ENCODE data around the gene TM9SF3. TPM values are rescaled to one million over a fixed set of nuclear protein-coding genes. Genes with fewer than 3 reads are reported as not detected.

TM9SF3 gene
- total RNA-seq, 2 donors from 2014 or later = 94.3 to 94.5 TPM

- ATAC-seq (no peak), DNase-seq (no peak)
- Mint-ChIP-seq H3K27me3 (no peaks in the 10 kb centered on the region), H3K4me3 (no peak overlapping the region), H3K36me3 (ENCODE audit: low read depth) (peaks cover 6% of the 10 kb centered on the region), H3K27ac (no peak overlapping the region), H3K4me1 (peaks cover 13% of the 10 kb centered on the region)
- no peaks in the 10 kb centered on the region for H3K9me3 ChIP-seq (ENCODE audit: control insufficient read depth, low read length, poor library complexity, severe bottlenecking)
These were observed 50.7 kb downstream of the TM9SF3 start for GRCh38 chr10:96536129-96536528.

GRCh38 chr10:96532523-96532922 is 54.3 kb downstream of the TM9SF3 start:
- Mint-ChIP-seq H3K4me3 (no peak overlapping the region), H3K36me3 (ENCODE audit: low read depth) (peaks cover 9% of the 10 kb centered on the region), H3K4me1 (peaks cover 9% of the 10 kb centered on the region), H3K27me3 (no peaks in the 10 kb centered on the region), H3K27ac (no peak overlapping the region)
- DNase-seq = no peak
- ATAC-seq = no peak
- H3K9me3 ChIP-seq (ENCODE audit: control insufficient read depth, low read length, poor library complexity, severe bottlenecking) = no peaks in the 10 kb centered on the region

GRCh38 chr10:96529634-96530279 is 57.1 kb downstream of the TM9SF3 start:
- H3K36me3 Mint-ChIP-seq (ENCODE audit: low read depth) = peaks cover 13% of the 10 kb centered on the region
- no peak overlapping the region for H3K27ac Mint-ChIP-seq
- H3K27me3 Mint-ChIP-seq = no peaks in the 10 kb centered on the region
- ATAC-seq (no peak), DNase-seq (no peak)
- peaks cover 9% of the 10 kb centered on the region for H3K4me1 Mint-ChIP-seq
- no peak overlapping the region for H3K4me3 Mint-ChIP-seq
- H3K9me3 ChIP-seq (ENCODE audit: control insufficient read depth, low read length, poor library complexity, severe bottlenecking) = no peaks in the 10 kb centered on the region

- ATAC-seq = no peak
- no peaks in the 10 kb centered on the region for H3K9me3 ChIP-seq (ENCODE audit: control insufficient read depth, low read length, poor library complexity, severe bottlenecking)
- Mint-ChIP-seq H3K4me1 (peaks cover 3% of the 10 kb centered on the region), H3K36me3 (ENCODE audit: low read depth) (peaks cover 16% of the 10 kb centered on the region), H3K27me3 (no peaks in the 10 kb centered on the region), H3K4me3 (no peak overlapping the region), H3K27ac (no peak overlapping the region)
- no peak for DNase-seq
These were observed 62.1 kb downstream of the TM9SF3 start for GRCh38 chr10:96524741-96525140.

GRCh38 chr10:96517284-96517683 is 69.5 kb downstream of the TM9SF3 start:
- no peak for DNase-seq
- H3K9me3 ChIP-seq (ENCODE audit: control insufficient read depth, low read length, poor library complexity, severe bottlenecking) = no peaks in the 10 kb centered on the region
- no peak for ATAC-seq

GRCh38 chr10:96516337-96516736 is 70.5 kb downstream of the TM9SF3 start:
- Mint-ChIP-seq H3K27me3 (peaks cover 27% of the 10 kb centered on the region), H3K4me3 (no peak overlapping the region)

More at GRCh38 chr10:96517284-96517683, 69.5 kb downstream of the TM9SF3 start:
- peaks cover 16% of the 10 kb centered on the region for H3K4me1 Mint-ChIP-seq
- peaks cover 18% of the 10 kb centered on the region for H3K27me3 Mint-ChIP-seq
- H3K36me3 Mint-ChIP-seq (ENCODE audit: low read depth) = peaks cover 3% of the 10 kb centered on the region
- peak overlapping the region; percentile 60 for H3K4me3 Mint-ChIP-seq
- H3K27ac Mint-ChIP-seq = no peak overlapping the region

GRCh38 chr10:96513698-96514561 is 72.9 kb downstream of the TM9SF3 start, which contains the start of gene TLL2:
Gene TLL2 (minus strand): TSS chr10:96513926. CDS start chr10:96513685, 241 bp downstream.
- peaks cover 27% of the 10 kb centered on the region for H3K27me3 Mint-ChIP-seq
- no peaks in the 10 kb centered on the region for H3K36me3 Mint-ChIP-seq (ENCODE audit: low read depth)
- peak within 1 kb of the TSS; percentile 21 for H3K27ac Mint-ChIP-seq
- peak within 1 kb of the TSS; percentile 86 for H3K4me3 Mint-ChIP-seq
- DNase-seq (peak; percentile 24 to 30 (median 29)), ATAC-seq (peak; percentile 69)
- no peaks in the 10 kb centered on the region for H3K9me3 ChIP-seq (ENCODE audit: control insufficient read depth, low read length, poor library complexity, severe bottlenecking)
- peaks cover 20% of the 10 kb centered on the region for H3K4me1 Mint-ChIP-seq

More at GRCh38 chr10:96516337-96516736, 70.5 kb downstream of the TM9SF3 start:
- Mint-ChIP-seq H3K36me3 (ENCODE audit: low read depth) (peaks cover 3% of the 10 kb centered on the region), H3K27ac (no peak overlapping the region), H3K4me1 (peaks cover 20% of the 10 kb centered on the region)
- DNase-seq (no peak), ATAC-seq (no peak)
- H3K9me3 ChIP-seq (ENCODE audit: control insufficient read depth, low read length, poor library complexity, severe bottlenecking) = no peaks in the 10 kb centered on the region

GRCh38 chr10:96513305-96513697 is 73.5 kb downstream of the TM9SF3 start:
- Mint-ChIP-seq H3K4me3 (peak overlapping the region; percentile 86), H3K27ac (no peak overlapping the region), H3K4me1 (peaks cover 20% of the 10 kb centered on the region), H3K36me3 (ENCODE audit: low read depth) (no peaks in the 10 kb centered on the region), H3K27me3 (peaks cover 27% of the 10 kb centered on the region)
- peak; percentile 18 to 42 (median 24) for DNase-seq
- ATAC-seq = peak; percentile 70
- H3K9me3 ChIP-seq (ENCODE audit: control insufficient read depth, low read length, poor library complexity, severe bottlenecking) = no peaks in the 10 kb centered on the region

- Mint-ChIP-seq H3K27me3 (peaks cover 27% of the 10 kb centered on the region), H3K27ac (peak overlapping the region; percentile 21), H3K4me1 (peaks cover 20% of the 10 kb centered on the region), H3K36me3 (ENCODE audit: low read depth) (no peaks in the 10 kb centered on the region), H3K4me3 (peak overlapping the region; percentile 86)
- no peaks in the 10 kb centered on the region for H3K9me3 ChIP-seq (ENCODE audit: control insufficient read depth, low read length, poor library complexity, severe bottlenecking)
- no peak for DNase-seq
- ATAC-seq = no peak
These were observed 74.1 kb downstream of the TM9SF3 start for GRCh38 chr10:96512524-96513304.

- no peaks in the 10 kb centered on the region for H3K9me3 ChIP-seq (ENCODE audit: control insufficient read depth, low read length, poor library complexity, severe bottlenecking)
- ATAC-seq (no peak), DNase-seq (no peak)
- H3K36me3 Mint-ChIP-seq (ENCODE audit: low read depth) = no peaks in the 10 kb centered on the region
- H3K4me3 Mint-ChIP-seq = peak overlapping the region; percentile 86
- H3K4me1 Mint-ChIP-seq = peaks cover 20% of the 10 kb centered on the region
- peaks cover 27% of the 10 kb centered on the region for H3K27me3 Mint-ChIP-seq
- no peak overlapping the region for H3K27ac Mint-ChIP-seq
These were observed 75.5 kb downstream of the TM9SF3 start for GRCh38 chr10:96511044-96511945.

- H3K9me3 ChIP-seq (ENCODE audit: control insufficient read depth, low read length, poor library complexity, severe bottlenecking) = no peaks in the 10 kb centered on the region
- ATAC-seq (no peak), DNase-seq (no peak)
- Mint-ChIP-seq H3K4me3 (no peak overlapping the region), H3K27ac (no peak overlapping the region), H3K36me3 (ENCODE audit: low read depth) (no peaks in the 10 kb centered on the region), H3K27me3 (peaks cover 16% of the 10 kb centered on the region), H3K4me1 (peaks cover 11% of the 10 kb centered on the region)
These were observed 77.7 kb downstream of the TM9SF3 start for GRCh38 chr10:96509017-96509641.

- Mint-ChIP-seq H3K4me1 (peaks cover 2% of the 10 kb centered on the region), H3K36me3 (ENCODE audit: low read depth) (no peaks in the 10 kb centered on the region), H3K4me3 (no peak overlapping the region), H3K27ac (no peak overlapping the region), H3K27me3 (peaks cover 12% of the 10 kb centered on the region)
- no peaks in the 10 kb centered on the region for H3K9me3 ChIP-seq (ENCODE audit: control insufficient read depth, low read length, poor library complexity, severe bottlenecking)
- ATAC-seq = no peak
- no peak for DNase-seq
These were observed 79.8 kb downstream of the TM9SF3 start for GRCh38 chr10:96507044-96507443.

Data from T-helper 17 cell (primary cell).